Neural cell (in vitro differentiated cells): ENCODE data around the gene IDH1. TPM values are rescaled to one million over a fixed set of nuclear protein-coding genes. Genes with fewer than 3 reads are reported as not detected.

Source experiments
- H2AFZ ChIP-seq: fragments of 200-600, 300-800 bp; sonication (generic), shearing (Covaris generic); 2 replicates; pipeline ENCODE4 v1.6.0; 2014; ENCODE audit warnings: low read depth, mild to moderate bottlenecking, antibody characterized with exemption, low read length, moderate library complexity
- H3F3A ChIP-seq: fragments of 200-600 bp; shearing (Covaris generic); 2 replicates; pipeline ENCODE4 v1.6.1; 2016; ENCODE audit warnings: mild to moderate bottlenecking, moderate library complexity, mixed read lengths, antibody characterized with exemption, low read length; ENCODE audit not compliant: insufficient read depth, poor library complexity, severe bottlenecking
- H3K27ac ChIP-seq: fragments of 200-600, 300-800 bp; sonication (generic), shearing (Covaris generic); 2 replicates; pipeline ENCODE4 v1.5.1; 2014; ENCODE audit warnings: mild to moderate bottlenecking, low read length, moderate library complexity
- H3K27me3 ChIP-seq: fragments of 300-800, 200-600 bp; sonication (generic), shearing (Covaris generic); 2 replicates; pipeline ENCODE4 v1.6.0; 2014; ENCODE audit warnings: mild to moderate bottlenecking, low read depth, low read length, moderate library complexity; ENCODE audit not compliant: insufficient read depth
- H3K36me3 ChIP-seq: fragments of 300-800, 200-600 bp; sonication (generic), shearing (Covaris generic); 2 replicates; pipeline ENCODE4 v1.5.1; 2014; ENCODE audit warnings: mild to moderate bottlenecking, antibody characterized with exemption, low read length, moderate library complexity; ENCODE audit not compliant: insufficient read depth
- H3K4me2 ChIP-seq: fragments of 300-800, 200-600 bp; sonication (generic), shearing (Covaris generic); 2 replicates; pipeline ENCODE4 v1.6.0; 2014; ENCODE audit warnings: mild to moderate bottlenecking, low read length
- H3K4me3 ChIP-seq: fragments of 300-800, 200-600 bp; sonication (generic), shearing (Covaris generic); 2 replicates; pipeline ENCODE4 v1.5.1; 2014; ENCODE audit warnings: mild to moderate bottlenecking, low read length, moderate library complexity
- H3K79me2 ChIP-seq: fragments of 200-600 bp; shearing (Covaris generic); replicated peaks from 2 replicates; pipeline ENCODE4 v1.6.0; 2014; ENCODE audit warnings: mild to moderate bottlenecking, low read length, moderate library complexity; ENCODE audit not compliant: insufficient read depth
- H3K9ac ChIP-seq: fragments of 300-800, 200-600 bp; sonication (generic), shearing (Covaris generic); 2 replicates; pipeline ENCODE4 v1.6.1; 2016; ENCODE audit warnings: mild to moderate bottlenecking, low read length, mixed read lengths
- H3K9me2 ChIP-seq: fragments of 200-600 bp; shearing (Covaris generic); 2 replicates; pipeline ENCODE4 v1.6.1; 2016; ENCODE audit warnings: mild to moderate bottlenecking, low read length, mixed read lengths; ENCODE audit not compliant: insufficient read depth
- H3K9me3 ChIP-seq: fragments of 200-600, 300-800 bp; sonication (generic), shearing (Covaris generic); 2 replicates; pipeline ENCODE4 v1.6.1; 2016; ENCODE audit warnings: mild to moderate bottlenecking, mixed run types, low read length, moderate library complexity, mixed read lengths
- H4K20me1 ChIP-seq: fragments of 200-600 bp; shearing (Covaris generic); 2 replicates; pipeline ENCODE4 v1.6.1; 2016; ENCODE audit warnings: mild to moderate bottlenecking, mixed run types; ENCODE audit not compliant: insufficient read depth
- EP300 ChIP-seq: fragments of 450-650 bp; conservative IDR thresholded peaks from 2 replicates; pipeline ENCODE4 v1.6.1; 2014; ENCODE audit warnings: antibody characterized with exemption, mild to moderate bottlenecking, moderate library complexity; ENCODE audit not compliant: poor library complexity, severe bottlenecking
- EZH2 ChIP-seq: fragments of 200-600, 300-800 bp; shearing (Covaris generic), sonication (generic); IDR thresholded peaks from 2 replicates; pipeline ENCODE4 v1.6.1; 2014; ENCODE audit warnings: antibody characterized with exemption, low read length, borderline replicate concordance, mild to moderate bottlenecking; ENCODE audit not compliant: insufficient read depth, poor library complexity, severe bottlenecking
- MXI1 ChIP-seq: fragments of 450-650 bp; conservative IDR thresholded peaks from 2 replicates; pipeline ENCODE4 v1.6.1; 2014; ENCODE audit warnings: antibody characterized with exemption, mild to moderate bottlenecking; ENCODE audit not compliant: poor library complexity, severe bottlenecking
- POLR2AphosphoS5 ChIP-seq: IDR thresholded peaks from 2 replicates; pipeline ENCODE4 v1.6.1; 2012
- RAD21 ChIP-seq: fragments of 450-650 bp; conservative IDR thresholded peaks from 2 replicates; pipeline ENCODE4 v1.6.1; 2014; ENCODE audit warnings: antibody characterized with exemption, mild to moderate bottlenecking, moderate library complexity
- SMC3 ChIP-seq: fragments of 450-650 bp; conservative IDR thresholded peaks from 2 replicates; pipeline ENCODE4 v1.6.1; 2014; ENCODE audit warnings: antibody characterized with exemption, mild to moderate bottlenecking, moderate library complexity; ENCODE audit not compliant: poor library complexity
- TAF1 ChIP-seq: IDR thresholded peaks from 2 replicates; pipeline ENCODE4 v1.6.1; 2012; ENCODE audit warnings: low read depth
- polyA plus RNA-seq: library from polyadenylated mRNA; depleted of rRNA; stranded (reverse); fragments of >200 nt; gene quantifications from 2 replicates; pipeline ENCODE4 v1.2.3, GENCODE V29; 2014
- TF ChIP-seq, protein P1 (sequence below): fragments of 450-650 bp; IDR thresholded peaks from 2 replicates; pipeline ENCODE4 v1.5.1; 2014; ENCODE audit warnings: antibody characterized with exemption, mild to moderate bottlenecking, moderate library complexity; ENCODE audit not compliant: poor library complexity, severe bottlenecking
- TF ChIP-seq, protein P2 (sequence below): IDR thresholded peaks from 2 replicates; pipeline ENCODE4 v1.6.1; 2012; ENCODE audit warnings: borderline replicate concordance

Gene IDH1
- polyA plus RNA-seq, 1 donor from 2014 or later, result 354 TPM

DNA sequence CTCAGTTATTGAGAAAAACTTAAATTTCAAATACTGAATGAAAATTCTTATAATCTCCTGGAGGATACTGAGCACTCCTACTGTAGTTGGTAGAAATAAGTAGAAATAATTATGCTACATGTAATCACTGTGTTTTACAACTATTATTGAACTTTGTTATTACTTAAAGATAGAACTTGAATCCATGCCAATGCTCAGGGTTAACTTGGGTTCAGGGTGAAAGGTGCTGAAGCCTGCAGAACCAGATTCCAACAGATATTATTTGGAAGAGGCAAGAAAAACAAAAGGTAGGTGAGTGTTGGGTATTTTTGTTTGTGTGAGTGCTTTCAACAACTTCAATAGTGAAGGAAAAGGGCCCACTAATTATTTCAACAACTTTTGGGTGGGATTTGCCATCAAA lies 10.4 kb downstream of the IDH1 start:
- no peaks in the 10 kb centered on the region for H3K9me2 ChIP-seq
- H3F3A ChIP-seq, result no peaks in the 10 kb centered on the region
- H3K27ac ChIP-seq, result no peak overlapping the region
- peaks cover 29% of the 10 kb centered on the region for H3K36me3 ChIP-seq
- H3K9ac ChIP-seq, result no peak overlapping the region
- H3K79me2 ChIP-seq, result peaks cover 3% of the 10 kb centered on the region
- H3K27me3 ChIP-seq, result no peaks in the 10 kb centered on the region
- H2AFZ ChIP-seq, result no peak overlapping the region
- no peak overlapping the region for H3K4me3 ChIP-seq
- H4K20me1 ChIP-seq, result no peaks in the 10 kb centered on the region
- no peak for TF ChIP-seq TAF1
- no peak for TF ChIP-seq POLR2AphosphoS5
- no peak for TF ChIP-seq RAD21
- no peak for TF ChIP-seq EZH2
- no peak for TF ChIP-seq EP300
- no peaks in the 10 kb centered on the region for H3K9me3 ChIP-seq
- H3K4me2 ChIP-seq, result no peak overlapping the region

DNA sequence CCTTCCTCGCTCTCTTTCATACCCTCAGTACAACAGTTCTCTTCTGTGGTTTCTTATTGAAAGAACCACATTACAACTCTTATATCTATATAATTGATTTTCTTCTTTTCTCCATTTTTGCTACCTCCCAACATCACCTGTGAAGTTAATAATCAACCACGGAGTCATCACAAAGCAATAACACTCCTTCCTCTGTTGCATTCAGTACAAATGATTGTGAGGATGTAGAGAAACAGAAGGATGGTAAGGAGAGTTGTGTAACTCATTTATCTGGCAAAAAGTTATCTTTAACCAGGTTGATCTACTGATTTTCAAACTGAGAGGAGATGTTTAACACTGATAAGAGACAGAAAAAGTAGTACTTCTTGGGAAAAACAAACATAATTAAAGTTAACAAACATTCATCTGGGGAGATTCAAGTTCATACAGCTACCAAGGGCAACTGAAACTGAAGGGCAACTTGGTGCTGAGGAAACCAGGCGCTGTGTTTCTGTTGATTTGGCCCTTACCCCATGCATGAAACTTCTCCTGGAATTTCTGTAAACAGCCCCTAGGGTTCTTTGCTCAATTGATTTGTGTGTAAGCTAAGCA lies 14.2 kb downstream of the IDH1 start:
- TF ChIP-seq, protein P1, sequence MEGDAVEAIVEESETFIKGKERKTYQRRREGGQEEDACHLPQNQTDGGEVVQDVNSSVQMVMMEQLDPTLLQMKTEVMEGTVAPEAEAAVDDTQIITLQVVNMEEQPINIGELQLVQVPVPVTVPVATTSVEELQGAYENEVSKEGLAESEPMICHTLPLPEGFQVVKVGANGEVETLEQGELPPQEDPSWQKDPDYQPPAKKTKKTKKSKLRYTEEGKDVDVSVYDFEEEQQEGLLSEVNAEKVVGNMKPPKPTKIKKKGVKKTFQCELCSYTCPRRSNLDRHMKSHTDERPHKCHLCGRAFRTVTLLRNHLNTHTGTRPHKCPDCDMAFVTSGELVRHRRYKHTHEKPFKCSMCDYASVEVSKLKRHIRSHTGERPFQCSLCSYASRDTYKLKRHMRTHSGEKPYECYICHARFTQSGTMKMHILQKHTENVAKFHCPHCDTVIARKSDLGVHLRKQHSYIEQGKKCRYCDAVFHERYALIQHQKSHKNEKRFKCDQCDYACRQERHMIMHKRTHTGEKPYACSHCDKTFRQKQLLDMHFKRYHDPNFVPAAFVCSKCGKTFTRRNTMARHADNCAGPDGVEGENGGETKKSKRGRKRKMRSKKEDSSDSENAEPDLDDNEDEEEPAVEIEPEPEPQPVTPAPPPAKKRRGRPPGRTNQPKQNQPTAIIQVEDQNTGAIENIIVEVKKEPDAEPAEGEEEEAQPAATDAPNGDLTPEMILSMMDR, result no peak
- no peak for TF ChIP-seq MXI1
- no peak for TF ChIP-seq EZH2
- no peak for TF ChIP-seq POLR2AphosphoS5
- TF ChIP-seq RAD21, result no peak
- TF ChIP-seq EP300, result no peak
- no peak for TF ChIP-seq TAF1
- no peak for TF ChIP-seq SMC3
- TF ChIP-seq, protein P2, sequence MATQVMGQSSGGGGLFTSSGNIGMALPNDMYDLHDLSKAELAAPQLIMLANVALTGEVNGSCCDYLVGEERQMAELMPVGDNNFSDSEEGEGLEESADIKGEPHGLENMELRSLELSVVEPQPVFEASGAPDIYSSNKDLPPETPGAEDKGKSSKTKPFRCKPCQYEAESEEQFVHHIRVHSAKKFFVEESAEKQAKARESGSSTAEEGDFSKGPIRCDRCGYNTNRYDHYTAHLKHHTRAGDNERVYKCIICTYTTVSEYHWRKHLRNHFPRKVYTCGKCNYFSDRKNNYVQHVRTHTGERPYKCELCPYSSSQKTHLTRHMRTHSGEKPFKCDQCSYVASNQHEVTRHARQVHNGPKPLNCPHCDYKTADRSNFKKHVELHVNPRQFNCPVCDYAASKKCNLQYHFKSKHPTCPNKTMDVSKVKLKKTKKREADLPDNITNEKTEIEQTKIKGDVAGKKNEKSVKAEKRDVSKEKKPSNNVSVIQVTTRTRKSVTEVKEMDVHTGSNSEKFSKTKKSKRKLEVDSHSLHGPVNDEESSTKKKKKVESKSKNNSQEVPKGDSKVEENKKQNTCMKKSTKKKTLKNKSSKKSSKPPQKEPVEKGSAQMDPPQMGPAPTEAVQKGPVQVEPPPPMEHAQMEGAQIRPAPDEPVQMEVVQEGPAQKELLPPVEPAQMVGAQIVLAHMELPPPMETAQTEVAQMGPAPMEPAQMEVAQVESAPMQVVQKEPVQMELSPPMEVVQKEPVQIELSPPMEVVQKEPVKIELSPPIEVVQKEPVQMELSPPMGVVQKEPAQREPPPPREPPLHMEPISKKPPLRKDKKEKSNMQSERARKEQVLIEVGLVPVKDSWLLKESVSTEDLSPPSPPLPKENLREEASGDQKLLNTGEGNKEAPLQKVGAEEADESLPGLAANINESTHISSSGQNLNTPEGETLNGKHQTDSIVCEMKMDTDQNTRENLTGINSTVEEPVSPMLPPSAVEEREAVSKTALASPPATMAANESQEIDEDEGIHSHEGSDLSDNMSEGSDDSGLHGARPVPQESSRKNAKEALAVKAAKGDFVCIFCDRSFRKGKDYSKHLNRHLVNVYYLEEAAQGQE, result no peak
- H3K9me2 ChIP-seq, result no peaks in the 10 kb centered on the region
- peaks cover 5% of the 10 kb centered on the region for H3F3A ChIP-seq
- H4K20me1 ChIP-seq, result no peaks in the 10 kb centered on the region
- no peak overlapping the region for H3K4me2 ChIP-seq
- no peak overlapping the region for H3K27ac ChIP-seq
- no peak overlapping the region for H3K4me3 ChIP-seq
- H3K9ac ChIP-seq, result no peak overlapping the region
- H3K79me2 ChIP-seq, result no peaks in the 10 kb centered on the region
- H3K36me3 ChIP-seq, result peaks cover 16% of the 10 kb centered on the region
- H3K27me3 ChIP-seq, result no peaks in the 10 kb centered on the region
- H2AFZ ChIP-seq, result no peak overlapping the region
- no peaks in the 10 kb centered on the region for H3K9me3 ChIP-seq
